Spleen (tissue), 7 donors: ENCODE data around the gene MRPS22.

ENCODE experiments used
- POLR2A ChIP-seq, 3 donors: fragments of 450-650 bp; IDR thresholded peaks; one replicate each; pipeline ENCODE4 v1.5.1; 2017; ENCODE audit warnings: antibody characterized with exemption in 3 of 3, mild to moderate bottlenecking in 1 of 3
- POLR2AphosphoS5 ChIP-seq, 3 donors: sonication (generic); formaldehyde crosslinking; IDR thresholded peaks; one replicate each; pipeline ENCODE4 v1.5.1; 2017; ENCODE audit warnings: antibody characterized with exemption in 3 of 3
- TF ChIP-seq, protein P1 (sequence below), 11 experiments: fragments of 200-600 bp in 7 of 11; fragments of 450-650 bp in 4 of 11; sonication (generic) in 4 of 11; IDR thresholded peaks in 8 of 11; conservative IDR thresholded peaks in 3 of 11; 1 replicate in 7 of 11; 2 replicates in 4 of 11; pipeline versions ENCODE4 v1.4.0 to v1.8.0; 2016 to 2021; ENCODE audit warnings: antibody characterized with exemption in 11 of 11, inconsistent platforms in 4 of 11, mild to moderate bottlenecking in 1 of 11
- donor health status: DM: no; HTN: no; CAD: no; lungs with moderate emphysema.
- donor health status: DM: no; HTN: no; CAD: no.
- donor health status: DM: no; HTN: no; CAD: no.

- no peak for TF ChIP-seq POLR2AphosphoS5 (IDR thresholded peaks at IDR 0.05)
- TF ChIP-seq, protein P1, sequence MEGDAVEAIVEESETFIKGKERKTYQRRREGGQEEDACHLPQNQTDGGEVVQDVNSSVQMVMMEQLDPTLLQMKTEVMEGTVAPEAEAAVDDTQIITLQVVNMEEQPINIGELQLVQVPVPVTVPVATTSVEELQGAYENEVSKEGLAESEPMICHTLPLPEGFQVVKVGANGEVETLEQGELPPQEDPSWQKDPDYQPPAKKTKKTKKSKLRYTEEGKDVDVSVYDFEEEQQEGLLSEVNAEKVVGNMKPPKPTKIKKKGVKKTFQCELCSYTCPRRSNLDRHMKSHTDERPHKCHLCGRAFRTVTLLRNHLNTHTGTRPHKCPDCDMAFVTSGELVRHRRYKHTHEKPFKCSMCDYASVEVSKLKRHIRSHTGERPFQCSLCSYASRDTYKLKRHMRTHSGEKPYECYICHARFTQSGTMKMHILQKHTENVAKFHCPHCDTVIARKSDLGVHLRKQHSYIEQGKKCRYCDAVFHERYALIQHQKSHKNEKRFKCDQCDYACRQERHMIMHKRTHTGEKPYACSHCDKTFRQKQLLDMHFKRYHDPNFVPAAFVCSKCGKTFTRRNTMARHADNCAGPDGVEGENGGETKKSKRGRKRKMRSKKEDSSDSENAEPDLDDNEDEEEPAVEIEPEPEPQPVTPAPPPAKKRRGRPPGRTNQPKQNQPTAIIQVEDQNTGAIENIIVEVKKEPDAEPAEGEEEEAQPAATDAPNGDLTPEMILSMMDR (IDR thresholded peaks at IDR 0.05 in 8 of 11, conservative IDR thresholded peaks at IDR 0.05 in 3 of 11), result no peak
- no peak for TF ChIP-seq POLR2A (IDR thresholded peaks at IDR 0.05)
Measured at GRCh38 chr3:139295040-139295439, 48.8 kb upstream of the MRPS22 start.
